ENCODE measurements around the gene ADAMTS20.

Gene ADAMTS20

GRCh38 chr12:43310596-43310995, 241.4 kb downstream of the ADAMTS20 start:
- no peak for TF ChIP-seq MAX (IDR thresholded peaks at IDR 0.05; ENCODE audit: low read depth, low read length)
- no peak for TF ChIP-seq CTCF (IDR thresholded peaks at IDR 0.05; ENCODE audit: low read depth, low read length)
- TF ChIP-seq MYC (IDR thresholded peaks at IDR 0.05; ENCODE audit: low read depth, low read length): no peak
- TF ChIP-seq POLR2A (IDR thresholded peaks at IDR 0.05; ENCODE audit: extremely low read depth, insufficient read length): no peak
- no peak for DNase-seq (ENCODE audit: low read depth)
- no peak overlapping the region for H3K4me3 ChIP-seq (ENCODE audit: low read depth, low read length)

- H3K4me3 ChIP-seq (ENCODE audit: low read depth, low read length): no peak overlapping the region
- no peak for DNase-seq (ENCODE audit: low read depth)
- TF ChIP-seq CTCF (IDR thresholded peaks at IDR 0.05; ENCODE audit: low read depth, low read length) (no peak), MYC (IDR thresholded peaks at IDR 0.05; ENCODE audit: low read depth, low read length) (no peak), POLR2A (IDR thresholded peaks at IDR 0.05; ENCODE audit: extremely low read depth, insufficient read length) (no peak), MAX (IDR thresholded peaks at IDR 0.05; ENCODE audit: low read depth, low read length) (no peak)
Measured at GRCh38 chr12:43309959-43310358, 242.0 kb downstream of the ADAMTS20 start.

- H3K4me3 ChIP-seq (ENCODE audit: low read depth, low read length): no peak overlapping the region
Measured at GRCh38 chr12:43308776-43309175, 243.2 kb downstream of the ADAMTS20 start.

GRCh38 chr12:43307126-43307525, 244.9 kb downstream of the ADAMTS20 start:
- DNase-seq (ENCODE audit: low read depth): no peak
- TF ChIP-seq POLR2A (IDR thresholded peaks at IDR 0.05; ENCODE audit: extremely low read depth, insufficient read length): no peak
- TF ChIP-seq CTCF (IDR thresholded peaks at IDR 0.05; ENCODE audit: low read depth, low read length): no peak
- TF ChIP-seq MYC (IDR thresholded peaks at IDR 0.05; ENCODE audit: low read depth, low read length): no peak
- TF ChIP-seq MAX (IDR thresholded peaks at IDR 0.05; ENCODE audit: low read depth, low read length): no peak
- no peak overlapping the region for H3K4me3 ChIP-seq (ENCODE audit: low read depth, low read length)

More at GRCh38 chr12:43308776-43309175, 243.2 kb downstream of the ADAMTS20 start:
- TF ChIP-seq CTCF (IDR thresholded peaks at IDR 0.05; ENCODE audit: low read depth, low read length): no peak
- TF ChIP-seq MYC (IDR thresholded peaks at IDR 0.05; ENCODE audit: low read depth, low read length): no peak
- TF ChIP-seq MAX (IDR thresholded peaks at IDR 0.05; ENCODE audit: low read depth, low read length): no peak
- TF ChIP-seq POLR2A (IDR thresholded peaks at IDR 0.05; ENCODE audit: extremely low read depth, insufficient read length): no peak
- DNase-seq (ENCODE audit: low read depth): no peak

GRCh38 chr12:43306066-43306465, 245.9 kb downstream of the ADAMTS20 start:
- TF ChIP-seq POLR2A (IDR thresholded peaks at IDR 0.05; ENCODE audit: extremely low read depth, insufficient read length) (no peak), CTCF (IDR thresholded peaks at IDR 0.05; ENCODE audit: low read depth, low read length) (no peak), MAX (IDR thresholded peaks at IDR 0.05; ENCODE audit: low read depth, low read length) (no peak), MYC (IDR thresholded peaks at IDR 0.05; ENCODE audit: low read depth, low read length) (no peak)
- H3K4me3 ChIP-seq (ENCODE audit: low read depth, low read length): no peak overlapping the region
- peak; percentile 78 for DNase-seq (ENCODE audit: low read depth)

GRCh38 chr12:43305065-43305464, 246.9 kb downstream of the ADAMTS20 start:
- no peak for DNase-seq (ENCODE audit: low read depth)
- no peak for TF ChIP-seq POLR2A (IDR thresholded peaks at IDR 0.05; ENCODE audit: extremely low read depth, insufficient read length)
- TF ChIP-seq CTCF (IDR thresholded peaks at IDR 0.05; ENCODE audit: low read depth, low read length): no peak
- no peak for TF ChIP-seq MAX (IDR thresholded peaks at IDR 0.05; ENCODE audit: low read depth, low read length)
- TF ChIP-seq MYC (IDR thresholded peaks at IDR 0.05; ENCODE audit: low read depth, low read length): no peak

More at GRCh38 chr12:43305065-43305464, 246.9 kb downstream of the ADAMTS20 start:
- H3K4me3 ChIP-seq (ENCODE audit: low read depth, low read length): no peak overlapping the region
